Measurements from ENCODE around the gene TFF2.

Gene TFF2

DNA sequence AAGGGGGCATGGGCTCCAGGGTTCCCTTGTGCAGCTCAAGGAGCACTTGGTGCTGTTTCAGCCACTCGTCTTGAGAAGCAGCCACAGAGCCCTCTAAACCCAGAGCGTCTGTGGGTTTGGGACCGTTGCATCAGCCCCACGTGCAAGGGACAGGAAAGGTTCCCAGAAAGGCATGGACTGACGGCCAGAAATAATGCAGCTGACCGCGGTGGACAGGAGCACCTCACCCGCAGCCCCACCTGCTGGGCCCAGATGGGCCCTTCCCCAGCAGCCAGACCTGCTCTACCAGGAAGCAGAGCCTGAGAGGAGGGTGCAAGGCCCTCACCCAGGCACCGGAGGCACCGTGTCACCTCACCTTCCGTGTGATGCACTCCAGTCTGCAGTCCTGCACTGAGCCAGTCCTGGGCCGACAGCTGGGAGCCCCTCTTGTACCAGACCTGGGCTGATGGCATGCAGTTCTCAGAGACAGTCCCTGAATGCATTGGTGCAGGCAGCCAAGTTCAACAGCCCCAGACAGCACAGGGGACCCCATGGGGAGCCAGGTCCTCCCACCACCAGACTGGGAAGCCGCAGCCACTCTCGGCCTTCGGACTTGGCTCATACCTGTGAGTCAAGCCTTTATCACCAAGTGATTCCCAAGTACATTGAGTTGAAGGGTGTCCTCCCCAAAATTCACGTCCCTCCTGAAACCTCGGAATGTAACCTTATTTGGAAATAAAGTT lies 30.8 kb downstream of the TFF2 start:
- TF ChIP-seq, protein P1, sequence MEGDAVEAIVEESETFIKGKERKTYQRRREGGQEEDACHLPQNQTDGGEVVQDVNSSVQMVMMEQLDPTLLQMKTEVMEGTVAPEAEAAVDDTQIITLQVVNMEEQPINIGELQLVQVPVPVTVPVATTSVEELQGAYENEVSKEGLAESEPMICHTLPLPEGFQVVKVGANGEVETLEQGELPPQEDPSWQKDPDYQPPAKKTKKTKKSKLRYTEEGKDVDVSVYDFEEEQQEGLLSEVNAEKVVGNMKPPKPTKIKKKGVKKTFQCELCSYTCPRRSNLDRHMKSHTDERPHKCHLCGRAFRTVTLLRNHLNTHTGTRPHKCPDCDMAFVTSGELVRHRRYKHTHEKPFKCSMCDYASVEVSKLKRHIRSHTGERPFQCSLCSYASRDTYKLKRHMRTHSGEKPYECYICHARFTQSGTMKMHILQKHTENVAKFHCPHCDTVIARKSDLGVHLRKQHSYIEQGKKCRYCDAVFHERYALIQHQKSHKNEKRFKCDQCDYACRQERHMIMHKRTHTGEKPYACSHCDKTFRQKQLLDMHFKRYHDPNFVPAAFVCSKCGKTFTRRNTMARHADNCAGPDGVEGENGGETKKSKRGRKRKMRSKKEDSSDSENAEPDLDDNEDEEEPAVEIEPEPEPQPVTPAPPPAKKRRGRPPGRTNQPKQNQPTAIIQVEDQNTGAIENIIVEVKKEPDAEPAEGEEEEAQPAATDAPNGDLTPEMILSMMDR (IDR thresholded peaks at IDR 0.05), result no peak
- Histone ChIP-seq H3K27me3 (no peaks in the 10 kb centered on the region), H3K36me3 (no peaks in the 10 kb centered on the region), H3K4me1 (ENCODE audit: control insufficient read depth in 1 of 2, insufficient read depth in 1 of 2, low read depth in 1 of 2, low read length in 1 of 2) (peaks cover 65 to 67% of the 10 kb centered on the region in 2 experiments), H3K9me3 (no peaks in the 10 kb centered on the region), H3K4me3 (ENCODE audit: low read depth in 1 of 2, low read length in 1 of 2) (peak overlapping the region; percentile 40 to 49), H3K27ac (peak overlapping the region; percentile 88)

- H3K4me1 ChIP-seq (ENCODE audit: control insufficient read depth in 1 of 2, insufficient read depth in 1 of 2, low read depth in 1 of 2, low read length in 1 of 2), result peaks cover 67 to 70% of the 10 kb centered on the region in 2 experiments
- H3K9me3 ChIP-seq, result no peaks in the 10 kb centered on the region
- peak overlapping the region; percentile 88 for H3K27ac ChIP-seq
- peak overlapping the region; percentile 40 to 49 for H3K4me3 ChIP-seq (ENCODE audit: low read depth in 1 of 2, low read length in 1 of 2)
- TF ChIP-seq, protein P1 (IDR thresholded peaks at IDR 0.05), result no peak
- no peaks in the 10 kb centered on the region for H3K36me3 ChIP-seq
- H3K27me3 ChIP-seq, result no peaks in the 10 kb centered on the region
Measured at GRCh38 chr21:42319376-42319775, 31.4 kb downstream of the TFF2 start.

GRCh38 chr21:42317826-42318746 lies 32.7 kb downstream of the TFF2 start:
- Histone ChIP-seq H3K9me3 (no peaks in the 10 kb centered on the region), H3K4me1 (ENCODE audit: control insufficient read depth in 1 of 2, insufficient read depth in 1 of 2, low read depth in 1 of 2, low read length in 1 of 2) (peaks cover 80 to 82% of the 10 kb centered on the region in 2 experiments), H3K36me3 (no peaks in the 10 kb centered on the region), H3K4me3 (ENCODE audit: low read depth in 1 of 2, low read length in 1 of 2) (no peak overlapping the region), H3K27me3 (no peaks in the 10 kb centered on the region), H3K27ac (peak overlapping the region; percentile 88)
- TF ChIP-seq, protein P1 (IDR thresholded peaks at IDR 0.05), result no peak

DNA sequence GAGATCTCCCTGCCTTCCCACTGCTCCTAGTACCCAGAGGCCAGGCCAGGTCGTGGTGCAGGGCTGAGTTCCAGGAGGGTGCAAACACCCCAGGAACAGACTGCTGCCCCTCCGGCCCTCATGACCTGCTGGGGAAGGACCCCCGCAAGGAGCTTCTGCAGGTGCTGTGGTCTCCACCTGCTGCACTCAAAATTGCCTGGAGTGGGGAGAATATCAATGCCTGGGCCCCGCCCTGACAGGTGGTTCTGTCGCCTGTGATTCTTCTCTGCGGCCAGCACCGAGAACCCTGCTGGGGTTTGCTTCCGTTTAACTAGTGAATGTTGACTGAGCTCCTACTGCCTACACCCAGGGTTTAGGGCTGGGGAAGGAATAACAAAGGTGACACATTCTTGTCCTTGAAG lies 33.5 kb downstream of the TFF2 start:
- no peaks in the 10 kb centered on the region for H3K27me3 ChIP-seq
- TF ChIP-seq, protein P1 (IDR thresholded peaks at IDR 0.05), result no peak
- H3K4me1 ChIP-seq (ENCODE audit: control insufficient read depth in 1 of 2, insufficient read depth in 1 of 2, low read depth in 1 of 2, low read length in 1 of 2), result peaks cover 87 to 89% of the 10 kb centered on the region in 2 experiments
- H3K36me3 ChIP-seq, result no peaks in the 10 kb centered on the region
- H3K9me3 ChIP-seq, result no peaks in the 10 kb centered on the region
- H3K27ac ChIP-seq, result peak overlapping the region; percentile 88
- H3K4me3 ChIP-seq (ENCODE audit: low read depth in 1 of 2, low read length in 1 of 2), result no peak overlapping the region

GRCh38 chr21:42316891-42317290 lies 33.9 kb downstream of the TFF2 start:
- peaks cover 91 to 94% of the 10 kb centered on the region in 2 experiments for H3K4me1 ChIP-seq (ENCODE audit: control insufficient read depth in 1 of 2, insufficient read depth in 1 of 2, low read depth in 1 of 2, low read length in 1 of 2)
- no peak overlapping the region for H3K4me3 ChIP-seq (ENCODE audit: low read depth in 1 of 2, low read length in 1 of 2)
- H3K27me3 ChIP-seq, result no peaks in the 10 kb centered on the region
- peak overlapping the region; percentile 88 for H3K27ac ChIP-seq
- no peaks in the 10 kb centered on the region for H3K36me3 ChIP-seq
- no peaks in the 10 kb centered on the region for H3K9me3 ChIP-seq
- TF ChIP-seq, protein P1 (IDR thresholded peaks at IDR 0.05), result no peak
